Middle frontal gyrus (tissue), 1 donor: ENCODE data around the gene MIOX.

Experiments
- DNase-seq: peaks from one replicate; pipeline ENCODE4 v3.0.0-alpha.2; 2015; ENCODE audit warnings: low spot score; ENCODE audit errors: extremely low spot score

Gene MIOX

DNA sequence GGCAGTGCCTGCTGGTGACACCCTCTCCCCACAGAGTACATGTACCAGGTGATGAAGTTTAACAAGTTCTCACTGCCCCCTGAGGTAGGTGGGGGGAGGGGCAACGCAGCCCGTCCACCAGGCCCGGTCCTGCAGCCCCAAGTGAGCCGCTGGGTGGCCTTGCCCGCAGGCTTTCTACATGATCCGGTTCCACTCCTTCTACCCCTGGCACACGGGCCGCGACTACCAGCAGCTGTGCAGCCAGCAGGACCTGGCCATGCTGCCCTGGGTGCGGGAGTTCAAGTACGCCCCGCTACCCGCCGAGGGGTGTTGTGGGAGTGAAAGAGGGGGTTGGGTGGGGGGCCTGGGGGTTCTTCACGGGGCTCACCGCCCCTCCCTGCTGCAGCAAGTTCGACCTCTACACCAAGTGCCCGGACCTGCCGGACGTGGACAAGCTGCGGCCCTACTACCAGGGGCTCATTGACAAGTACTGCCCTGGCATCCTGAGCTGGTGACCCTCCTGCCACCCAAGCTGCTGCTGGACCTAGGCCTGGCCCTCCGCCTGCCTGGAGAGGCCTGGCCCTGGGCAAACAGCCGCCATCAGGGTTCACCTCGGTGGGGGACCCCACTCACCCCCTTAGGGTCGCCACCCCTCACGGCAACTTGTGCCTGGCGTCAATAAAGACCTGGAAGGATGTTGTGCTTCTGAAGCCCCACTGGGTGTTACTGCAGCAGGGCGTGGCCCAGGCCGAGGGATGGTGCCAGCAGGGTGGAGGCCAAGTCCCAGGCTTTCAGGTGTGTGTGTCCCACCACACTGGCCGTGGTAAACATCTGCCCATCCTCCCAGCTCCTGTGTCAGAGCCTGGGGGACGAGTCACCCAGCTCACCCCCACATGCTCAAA is 2.9 kb downstream of the MIOX start:
- DNase-seq: no peak

DNA sequence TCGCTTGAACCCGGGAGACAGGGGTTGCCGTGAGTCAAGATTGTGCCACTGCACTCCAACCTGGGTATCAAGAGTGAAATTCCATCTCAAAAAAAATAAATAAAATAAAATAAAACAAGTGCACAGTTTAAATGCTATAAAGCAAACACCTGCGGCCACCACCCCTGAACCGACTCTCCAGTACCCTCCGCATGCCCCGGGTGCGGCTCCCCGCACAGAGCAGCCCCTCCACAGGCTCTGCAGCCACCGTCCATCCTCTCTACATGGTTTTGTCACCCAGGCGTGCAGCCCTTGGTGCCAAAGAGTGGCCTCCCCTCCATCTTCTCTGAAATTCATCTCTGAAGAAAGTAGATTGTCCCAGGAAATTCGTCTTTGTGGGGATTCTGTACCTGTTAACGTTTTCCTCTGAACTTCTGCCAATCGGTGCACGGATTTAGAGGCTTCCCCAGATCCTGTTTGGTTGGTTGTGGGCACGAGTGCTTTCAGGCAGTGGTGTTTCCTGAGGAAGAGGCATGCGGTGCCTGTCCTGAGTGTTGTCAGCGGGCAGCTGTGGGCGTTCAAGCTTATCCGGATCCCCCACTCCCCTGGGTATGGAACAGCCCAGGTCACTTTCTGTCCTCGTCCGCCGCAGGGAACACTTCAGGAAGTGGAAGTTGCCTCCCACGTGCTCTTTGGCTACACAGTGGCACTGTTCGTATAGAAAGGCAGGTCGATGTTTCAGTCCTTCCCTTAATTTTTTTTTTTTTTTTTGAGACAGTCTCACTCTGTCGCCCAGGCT is 4.1 kb downstream of the MIOX start:
- no peak for DNase-seq

DNA sequence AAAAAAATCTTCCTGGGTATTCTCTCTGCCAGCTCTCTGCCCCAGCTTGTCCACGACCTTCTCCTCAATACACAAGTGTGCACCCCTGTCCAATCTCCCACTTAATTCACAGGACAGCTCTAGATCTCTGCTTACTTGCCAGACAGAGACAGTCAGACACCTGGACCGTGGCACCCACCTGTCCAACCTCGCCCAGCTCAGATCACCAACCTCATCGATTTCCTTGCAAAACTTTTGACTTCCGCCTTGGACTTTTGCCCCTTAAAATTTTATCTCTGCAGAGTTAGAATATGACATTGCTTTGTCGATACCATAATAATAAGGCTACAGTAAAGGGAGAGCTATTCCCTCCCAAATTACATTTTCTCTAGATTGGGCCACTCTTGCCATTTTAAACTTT is 10.4 kb downstream of the MIOX start:
- DNase-seq: no peak

DNA sequence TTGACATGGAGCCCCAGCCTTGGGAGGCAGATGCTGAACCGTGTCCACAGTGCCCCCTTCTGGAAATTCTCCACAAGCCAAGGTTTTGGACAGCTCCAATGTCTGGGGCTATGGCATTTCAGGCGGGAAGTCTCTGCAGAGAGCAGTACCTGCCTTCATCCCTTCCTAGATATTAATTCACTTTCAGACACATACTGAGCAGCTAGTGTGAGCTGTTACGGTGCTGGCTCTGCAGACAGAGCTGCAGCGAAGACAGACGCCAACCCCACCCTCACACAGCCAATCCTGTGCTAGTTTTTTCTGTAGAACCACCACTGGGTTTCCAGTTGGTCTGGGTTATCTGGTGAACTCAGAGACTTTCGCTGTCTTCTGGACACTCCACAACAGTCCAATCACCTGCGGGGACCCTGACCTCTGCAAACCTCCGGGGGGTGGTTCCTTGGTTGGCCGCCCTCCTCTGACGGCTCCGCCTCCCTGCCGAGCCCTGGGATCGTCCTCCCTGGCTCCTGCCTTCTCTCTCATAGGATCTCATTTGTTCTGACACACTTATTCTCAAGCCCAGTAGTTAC is 11.7 kb downstream of the MIOX start:
- no peak for DNase-seq

DNA sequence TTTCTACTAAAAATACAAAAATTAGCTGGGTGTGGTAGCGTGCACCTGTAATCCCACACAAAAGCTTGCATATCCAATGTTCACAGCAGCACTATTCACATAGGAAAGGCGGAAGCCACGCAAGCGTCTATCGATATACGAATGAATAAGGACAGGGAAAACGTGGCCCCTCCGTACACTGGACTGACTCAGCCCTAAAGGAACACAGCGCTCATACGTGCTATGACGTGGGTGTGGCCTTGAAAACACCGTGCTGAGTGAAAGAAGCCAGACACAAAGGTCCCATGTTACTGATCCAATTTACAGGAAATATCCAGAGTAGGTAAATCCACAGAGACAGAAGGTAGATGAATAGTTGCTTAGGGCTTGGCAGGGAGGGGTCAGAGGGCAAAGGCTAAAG is 13.8 kb downstream of the MIOX start:
- DNase-seq: no peak

DNA sequence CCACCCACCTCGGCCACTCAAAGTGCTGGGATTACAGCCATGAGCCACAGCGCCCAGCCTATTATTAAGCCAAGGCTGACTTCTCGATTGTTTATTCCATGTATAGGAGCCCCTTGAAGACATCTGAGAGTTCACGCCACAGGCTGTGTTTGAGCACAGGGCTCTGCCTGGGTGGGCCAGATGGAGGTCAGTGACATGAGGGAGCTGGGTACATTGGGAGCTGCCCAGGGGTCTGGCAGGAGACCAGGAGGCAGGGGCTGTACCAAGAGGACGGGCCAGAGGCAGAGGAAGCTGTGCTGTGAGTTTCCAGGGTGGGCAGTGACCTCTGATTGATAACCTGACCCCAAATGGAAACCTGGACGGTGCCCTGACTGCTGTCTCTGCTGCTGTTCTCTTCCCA is 15.4 kb downstream of the MIOX start:
- DNase-seq: no peak

DNA sequence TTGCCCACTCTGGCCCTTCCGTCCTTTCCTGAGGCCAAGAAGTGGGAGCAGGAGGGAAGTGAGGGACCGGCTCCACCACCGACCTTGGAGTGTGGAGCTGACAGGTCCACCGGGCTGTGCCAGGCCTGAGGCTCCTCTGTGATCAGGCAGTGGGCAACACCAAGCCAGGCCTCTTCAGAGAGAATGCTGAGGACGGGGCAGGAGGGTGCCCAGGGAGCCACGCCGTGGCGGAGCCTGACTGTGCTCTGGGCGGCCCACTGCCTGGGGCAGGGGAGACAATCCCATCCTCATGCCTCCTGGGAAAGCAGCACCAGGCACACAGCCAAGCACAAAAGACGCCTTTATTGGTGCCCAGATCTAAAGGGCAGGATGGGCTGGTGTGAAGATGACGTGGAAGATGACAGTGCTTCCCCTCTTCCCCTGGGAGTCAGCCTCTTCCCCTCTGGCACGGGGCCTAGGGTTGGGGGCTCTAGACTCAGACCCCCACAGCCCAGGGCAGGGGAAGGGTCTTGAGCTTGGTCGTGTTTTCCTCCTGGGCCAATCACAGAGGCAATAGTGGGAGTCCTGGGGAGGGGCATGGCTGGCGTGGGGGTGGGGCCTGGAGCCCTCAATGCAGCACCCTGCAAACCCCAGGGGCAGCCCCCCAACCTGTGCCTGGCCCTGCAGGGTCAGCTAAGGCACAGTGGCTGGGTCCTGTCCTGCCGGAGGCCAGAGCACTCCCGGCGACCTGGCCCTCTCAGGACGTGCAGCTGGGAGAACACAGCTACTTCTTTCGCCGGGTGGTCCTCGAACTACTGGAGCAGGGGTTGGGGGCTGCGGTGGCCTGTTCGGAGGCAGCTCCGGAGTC is 16.2 kb downstream of the MIOX start:
- DNase-seq: no peak

DNA sequence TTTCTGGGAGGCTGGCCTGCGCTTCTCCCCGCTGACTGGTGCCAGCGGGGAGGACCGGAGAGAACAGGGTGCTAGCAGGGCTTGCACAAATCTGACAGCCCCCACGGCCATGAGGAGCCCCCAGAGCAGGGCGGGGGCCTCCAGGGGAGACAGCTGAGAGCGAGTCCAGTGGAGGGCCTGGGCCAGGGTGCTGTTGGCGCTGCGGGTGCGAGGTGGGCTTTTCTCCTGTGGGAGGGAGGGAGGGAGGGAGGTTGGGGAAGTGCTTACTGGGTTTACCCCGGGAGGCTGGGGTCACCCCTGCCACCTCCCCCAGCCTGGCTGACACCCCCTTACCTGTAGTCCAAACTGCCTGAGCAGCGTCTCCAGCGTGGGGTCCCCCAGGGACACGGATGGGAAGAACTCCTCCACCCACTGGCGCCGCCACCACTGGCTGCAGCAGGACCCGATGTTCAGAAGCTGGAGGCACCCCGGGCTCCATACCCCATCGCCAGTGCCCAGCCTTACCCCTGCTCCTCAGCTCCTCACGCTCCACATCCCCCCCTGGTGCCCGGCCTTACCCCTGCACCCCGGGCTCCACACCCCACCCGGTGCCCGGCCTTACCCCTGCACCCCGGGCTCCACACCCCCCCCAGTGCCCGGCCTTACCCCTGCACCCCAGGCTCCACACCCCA is 17.0 kb downstream of the MIOX start:
- DNase-seq: no peak

DNA sequence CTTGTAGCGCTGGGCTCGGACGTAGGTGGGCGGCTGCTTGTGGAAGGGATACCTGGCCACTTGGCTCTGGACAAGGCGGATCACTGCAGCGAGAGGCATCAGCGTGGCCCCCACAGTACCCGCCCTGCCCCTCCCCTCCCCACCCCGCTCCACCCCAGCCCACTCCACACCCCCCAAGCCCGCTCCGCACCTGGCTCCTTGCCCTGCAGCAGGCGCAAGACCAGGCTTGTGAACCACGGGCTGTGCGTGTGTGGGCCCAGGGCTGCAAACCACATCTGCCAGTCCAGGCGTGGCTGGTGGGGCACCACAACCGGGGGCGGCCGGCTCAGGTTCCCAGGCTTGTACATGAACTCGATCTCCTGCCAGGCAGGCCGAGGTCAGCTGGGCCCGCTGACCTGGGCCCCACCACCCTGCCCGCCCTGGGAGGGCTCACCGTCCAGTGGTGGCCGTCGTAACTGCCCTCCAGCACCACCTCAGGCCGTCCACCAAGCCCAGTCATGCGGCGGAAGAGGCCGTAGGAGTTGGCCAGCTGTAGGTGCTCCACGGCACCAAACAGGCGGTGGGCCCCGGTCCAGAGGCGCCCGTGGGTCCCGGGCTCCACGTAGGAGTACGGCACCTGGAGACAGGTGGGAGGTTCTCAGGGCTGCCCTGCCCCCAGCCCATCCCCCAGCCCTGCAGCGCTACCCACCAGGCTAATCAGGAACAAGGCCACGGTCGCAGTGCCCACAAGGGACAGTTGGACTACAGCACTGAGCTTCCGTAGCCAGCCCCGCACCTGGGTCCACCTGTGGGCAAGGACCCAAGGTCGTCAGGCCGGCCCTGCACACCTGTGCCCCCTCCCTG is 17.9 kb downstream of the MIOX start:
- DNase-seq: no peak

DNA sequence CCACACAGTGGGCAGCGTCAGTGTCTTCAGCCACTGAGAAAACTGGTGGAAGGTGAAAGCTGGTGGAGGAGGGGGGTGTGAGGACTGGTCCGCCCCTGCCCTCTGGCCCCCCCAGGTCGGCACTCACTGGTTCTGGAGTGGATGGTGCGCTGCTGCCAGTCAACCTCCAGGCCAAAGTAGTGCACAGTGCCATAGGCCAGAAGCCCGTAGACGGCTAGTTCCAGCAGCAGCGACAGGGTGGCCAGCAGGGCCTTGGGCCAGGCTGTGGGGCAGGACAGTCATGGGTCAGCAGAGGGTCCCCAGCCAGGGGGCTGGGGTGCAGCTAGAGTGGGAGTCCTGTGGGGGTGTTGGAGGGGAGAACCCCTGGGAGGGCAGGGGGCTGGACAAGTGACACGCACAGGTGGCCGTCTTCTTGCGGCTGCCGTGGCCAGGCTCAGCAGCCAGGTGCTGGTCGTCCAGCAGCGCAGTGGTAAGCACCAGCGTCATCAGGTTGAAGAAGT is 18.7 kb downstream of the MIOX start:
- no peak for DNase-seq

DNA sequence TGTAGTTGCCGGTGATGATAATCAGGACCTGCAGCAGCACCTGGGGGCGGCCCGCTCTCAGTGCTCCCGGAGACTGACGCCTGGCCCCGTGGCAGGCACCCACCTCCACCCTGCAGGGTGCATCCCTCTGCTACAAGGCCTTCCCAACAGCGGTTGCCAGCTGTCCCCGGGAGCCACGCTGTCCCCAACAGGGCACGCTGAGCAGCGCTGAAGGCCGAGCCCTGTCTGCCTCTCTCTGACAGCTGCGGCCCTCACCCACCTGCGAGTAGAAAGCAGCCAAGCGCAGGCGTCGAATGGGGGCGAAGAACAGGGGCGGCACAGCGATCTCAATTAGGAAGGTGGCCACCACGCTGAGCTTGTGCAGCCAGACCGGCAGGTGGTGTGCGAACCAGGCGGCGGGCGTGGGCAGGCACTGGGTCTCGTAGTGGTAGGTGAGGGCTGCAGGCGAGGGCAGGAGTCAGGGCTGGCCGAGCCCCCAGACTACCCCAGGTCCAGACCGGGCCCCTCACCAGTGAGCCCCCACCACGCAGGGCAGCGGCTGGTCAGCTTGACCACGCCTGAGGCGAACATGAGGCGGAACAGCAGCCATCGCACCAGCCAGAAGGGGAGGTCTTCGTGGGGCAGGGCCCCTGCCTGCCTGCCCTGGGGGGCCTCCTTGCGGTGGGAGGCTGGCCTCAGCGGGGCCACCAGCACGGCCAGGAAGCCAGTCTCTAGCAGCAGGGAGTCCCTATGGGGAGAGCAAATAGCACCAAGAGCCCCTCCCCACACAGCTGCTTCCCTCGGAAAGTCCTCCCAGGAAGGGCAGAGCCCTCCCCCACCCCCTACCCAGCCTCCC is 19.3 kb downstream of the MIOX start:
- DNase-seq: no peak

DNA sequence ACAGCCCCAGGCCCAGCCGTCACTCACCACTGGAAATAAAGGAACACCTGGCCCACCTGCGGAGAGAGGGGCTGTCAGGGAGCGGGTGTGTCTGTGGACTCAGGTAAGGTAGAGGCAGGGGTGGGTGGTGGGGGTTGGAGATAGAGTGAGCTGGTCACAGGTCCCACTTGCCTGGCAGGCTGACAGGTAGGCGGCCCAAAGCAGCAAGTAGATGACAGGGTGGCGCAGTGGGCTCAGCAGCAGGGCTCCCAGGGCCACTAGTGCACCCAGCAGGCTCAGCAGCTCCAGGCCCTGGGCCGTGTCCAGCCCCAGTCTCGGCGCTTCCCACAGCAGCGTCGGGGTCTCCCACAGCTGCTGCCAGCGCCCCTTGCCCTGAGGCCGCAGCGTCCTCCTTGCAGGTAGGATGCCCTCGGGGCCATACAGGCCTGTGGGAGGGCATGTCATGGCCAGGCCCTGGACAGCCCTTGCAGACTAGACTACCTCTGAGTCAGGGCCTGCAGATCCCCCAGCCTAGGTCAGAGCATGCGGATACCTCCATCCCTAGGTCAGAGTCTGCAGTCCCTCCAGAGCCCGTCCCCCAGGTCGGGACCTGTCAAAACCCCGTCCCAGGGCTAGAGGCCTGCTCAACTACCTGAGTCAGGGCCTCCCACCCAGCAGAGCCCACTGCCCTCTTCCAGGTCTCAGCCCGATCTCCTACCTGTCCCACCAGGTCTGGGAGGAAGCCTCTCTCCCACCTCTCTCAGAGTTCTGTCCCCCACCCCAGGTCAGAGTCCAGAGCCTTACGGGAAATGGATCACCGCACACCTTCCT is 20.2 kb downstream of the MIOX start:
- DNase-seq: no peak

DNA sequence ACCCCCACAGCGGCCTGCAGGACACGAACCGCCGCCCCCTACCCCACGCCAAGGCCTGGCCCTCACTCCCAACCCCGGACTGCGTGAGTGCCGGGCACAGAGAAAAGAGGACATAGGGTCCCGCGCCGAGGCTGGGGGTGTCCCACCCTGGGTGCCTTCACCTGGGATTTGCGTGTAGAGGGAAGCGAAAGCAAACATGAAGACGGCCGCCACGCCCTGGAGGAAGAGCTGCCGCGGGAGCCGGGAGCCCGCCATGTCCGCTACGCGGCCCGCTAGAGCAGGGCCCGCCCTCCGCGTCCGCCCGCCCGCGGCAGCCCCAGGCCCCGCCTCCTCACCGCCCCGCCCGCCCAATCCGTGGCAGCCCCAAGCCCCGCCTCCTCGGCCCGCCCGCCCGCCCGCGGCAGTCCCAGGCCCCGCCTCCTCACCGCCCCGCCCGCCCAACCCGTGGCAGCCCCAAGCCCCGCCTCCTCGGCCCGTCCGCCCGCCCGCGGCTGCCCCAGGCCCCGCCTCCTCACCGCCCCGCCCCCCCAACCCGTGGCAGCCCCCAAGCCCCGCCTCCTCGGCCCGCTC is 20.8 kb downstream of the MIOX start, which contains the start of gene LMF2:
LMF2 (minus strand) TSS at position 282 of the 570 bp plus-strand sequence; CDS start at position 255, 27 bp downstream.
- DNase-seq: peak; percentile 63

DNA sequence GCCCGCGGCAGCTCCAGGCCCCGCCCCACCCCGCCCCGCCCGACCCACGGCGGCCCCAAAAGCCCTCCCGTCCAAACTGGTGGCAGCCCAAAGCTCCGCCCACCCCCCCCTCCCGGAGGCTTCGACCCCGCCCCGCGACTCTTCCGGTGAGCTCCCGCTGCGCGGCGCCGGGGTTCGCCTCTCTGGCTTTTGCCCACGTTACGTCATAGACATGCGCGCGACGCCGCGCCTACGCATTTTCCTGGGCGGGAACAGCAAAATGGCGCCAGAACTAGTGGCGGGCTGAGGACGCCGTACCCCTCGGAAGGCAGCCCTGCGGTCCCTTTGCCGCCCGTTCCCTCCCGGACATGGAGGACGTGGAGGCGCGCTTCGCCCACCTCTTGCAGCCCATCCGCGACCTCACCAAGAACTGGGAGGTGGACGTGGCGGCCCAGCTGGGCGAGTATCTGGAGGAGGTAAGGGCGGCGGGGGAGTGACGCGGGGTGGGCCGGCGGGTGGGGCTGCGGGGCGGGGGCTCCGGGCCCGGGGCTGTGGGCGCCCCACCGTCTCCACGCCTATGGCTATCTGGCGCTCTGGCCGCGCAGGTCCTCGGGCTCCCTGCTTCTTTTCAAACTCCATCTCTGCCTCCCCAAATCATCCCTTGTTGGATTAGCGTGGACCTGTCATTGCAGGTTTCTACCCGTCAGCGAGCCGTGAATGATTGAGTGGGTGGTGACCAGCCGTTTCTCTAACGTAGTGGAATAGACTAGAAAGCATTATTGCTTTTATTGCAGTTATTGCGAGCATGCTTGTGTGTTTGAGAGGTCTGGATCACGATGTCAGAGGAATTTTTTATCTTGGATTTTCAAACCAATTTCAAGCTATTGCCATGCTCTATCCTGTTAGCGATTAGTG is 21.6 kb downstream of the MIOX start, which contains the start of gene NCAPH2:
NCAPH2 (plus strand) TSS at position 234 of the 894 bp plus-strand sequence; CDS start at position 348, 114 bp downstream.
- peak; percentile 94 for DNase-seq

DNA sequence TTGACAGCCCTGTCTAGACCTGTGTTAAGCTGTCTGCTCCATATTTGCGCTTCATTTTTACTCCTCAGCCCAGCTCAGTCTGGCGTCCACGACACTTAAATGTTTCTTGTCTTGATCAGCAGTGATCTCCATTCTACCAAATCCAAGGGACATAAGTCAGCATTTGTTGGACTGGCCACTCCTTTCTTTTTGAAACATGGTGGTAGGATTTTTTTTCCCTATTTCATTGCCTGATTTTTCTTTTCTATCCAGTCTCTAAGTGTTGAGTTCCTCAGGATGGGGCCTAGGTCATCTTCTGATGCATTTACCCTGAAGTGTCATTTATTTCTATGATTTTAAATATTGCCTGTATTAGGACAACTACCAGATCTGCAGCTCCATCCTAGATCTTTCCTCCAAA is 22.2 kb downstream of the MIOX start:
- DNase-seq: no peak

DNA sequence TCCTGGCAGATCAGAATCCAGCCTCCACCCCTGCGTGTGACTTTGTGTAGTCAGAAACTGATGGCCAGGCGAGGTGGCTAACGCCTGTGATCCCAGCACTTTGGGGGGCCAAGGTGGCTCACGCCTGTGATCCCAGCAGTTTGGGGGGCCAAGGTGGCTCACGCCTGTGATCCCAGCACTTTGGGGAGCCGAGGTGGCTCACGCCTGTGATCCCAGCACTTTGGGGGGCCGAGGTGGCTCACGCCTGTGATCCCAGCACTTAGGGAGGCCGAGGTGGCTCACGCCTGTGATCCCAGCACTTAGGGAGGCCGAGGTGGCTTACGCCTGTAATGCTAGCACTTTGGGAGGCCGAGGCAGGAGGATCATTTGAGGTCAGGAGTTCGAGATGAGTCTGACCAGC is 26.5 kb downstream of the MIOX start:
- no peak for DNase-seq
